Activated T-cell treated with anti-CD3 and anti-CD28 coated beads, Interleukin-2, amount 50 U/mL, for 72 hours (primary cell): ENCODE data around the gene CLHC1. TPM values are rescaled to one million over a fixed set of nuclear protein-coding genes. Genes with fewer than 3 reads are reported as not detected.
A peak's percentile ranks its signal among the peaks of the same experiment; 100 is the strongest.
"Not testable (repeated sequence)": the region's sequence is repeated elsewhere in the genome, so short reads cannot be mapped to it uniquely, and the experiment has no call there.

Source experiments
- ATAC-seq, 2 donors: fragments of 150-1000 bp; cut with Tn5 transposase; replicated peaks in 1 of 2; 2 replicates each; pipeline ENCODE4 v1.10.0; 2021; ENCODE audit warnings: moderate library complexity in 2 of 2, mild to moderate bottlenecking in 1 of 2
- DNase-seq, 2 donors: peaks; one replicate each; pipeline ENCODE4 v3.0.0; 2021 to 2022; ENCODE audit warnings: mixed read lengths in 1 of 2
- H3K27ac Mint-ChIP-seq: one replicate; pipeline ENCODE4 v1.8.0; 2022; ENCODE audit warnings: mild to moderate bottlenecking, moderate library complexity, mixed read lengths
- H3K27me3 Mint-ChIP-seq: one replicate; pipeline ENCODE4 v1.8.0; 2022; ENCODE audit warnings: low read depth, mixed read lengths
- H3K36me3 Mint-ChIP-seq, 2 donors: one replicate each; pipeline ENCODE4 v1.8.0; 2022; ENCODE audit warnings: mixed read lengths in 2 of 2, mild to moderate bottlenecking in 1 of 2; ENCODE audit not compliant: insufficient read depth in 2 of 2
- H3K4me1 Mint-ChIP-seq: one replicate; pipeline ENCODE4 v1.8.0; 2022; ENCODE audit warnings: low read depth, mixed read lengths
- H3K4me3 Mint-ChIP-seq, 2 donors: one replicate each; pipeline ENCODE4 v1.8.0; 2022; ENCODE audit warnings: mild to moderate bottlenecking in 2 of 2, mixed read lengths in 2 of 2, moderate library complexity in 2 of 2
- H3K9me3 Mint-ChIP-seq, 2 donors: one replicate each; pipeline ENCODE4 v1.8.0; 2022; ENCODE audit warnings: mixed read lengths in 2 of 2
- total RNA-seq, 2 donors: library from RNA; stranded (reverse); gene quantifications; one replicate each; pipeline ENCODE4 v1.2.3, GENCODE V29; 2022

The CLHC1 gene
- total RNA-seq, 2 donors from 2014 or later = 12.3 to 15.5 TPM

- ATAC-seq = no peak
- Mint-ChIP-seq H3K4me1 (no peaks in the 10 kb centered on the region), H3K4me3 (no peak overlapping the region), H3K27me3 (no peaks in the 10 kb centered on the region), H3K36me3 (peaks cover 5 to 16% of the 10 kb centered on the region in 2 donors), H3K27ac (peak overlapping the region; percentile 86), H3K9me3 (no peaks in the 10 kb centered on the region)
- DNase-seq = no peak
Measured at GRCh38 chr2:55245411-55245810, 13.3 kb upstream of the CLHC1 start.

- DNase-seq (no peak), ATAC-seq (no peak)
- Mint-ChIP-seq H3K36me3 (peaks cover 5 to 12% of the 10 kb centered on the region in 2 donors), H3K9me3 (no peaks in the 10 kb centered on the region), H3K4me1 (no peaks in the 10 kb centered on the region), H3K27ac (no peak overlapping the region), H3K27me3 (no peaks in the 10 kb centered on the region), H3K4me3 (no peak overlapping the region)
Measured at GRCh38 chr2:55242617-55243016, 10.5 kb upstream of the CLHC1 start.

DNA sequence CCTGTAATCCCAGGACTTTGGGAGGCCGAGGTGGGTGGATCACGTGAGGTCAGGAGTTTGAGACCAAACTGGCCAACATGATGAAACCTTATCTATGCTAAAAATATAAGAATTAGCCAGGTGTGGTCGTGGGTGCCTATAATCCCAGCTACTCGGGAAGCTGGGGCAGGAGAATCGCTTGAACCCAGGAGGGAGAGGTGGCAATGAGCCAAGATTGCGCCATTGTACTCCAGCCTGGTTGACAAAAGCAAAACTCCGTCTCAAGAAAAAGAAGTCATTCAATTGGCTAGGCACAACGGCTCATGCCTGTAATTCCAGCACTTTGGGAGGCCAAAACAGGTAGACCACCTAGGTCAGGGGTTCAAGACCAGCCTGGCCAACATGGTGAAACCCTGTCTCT is 9.5 kb upstream of the CLHC1 start:
- H3K27me3 Mint-ChIP-seq, H3K4me3 Mint-ChIP-seq, H3K4me1 Mint-ChIP-seq, H3K36me3 Mint-ChIP-seq, ATAC-seq, H3K9me3 Mint-ChIP-seq, H3K27ac Mint-ChIP-seq, DNase-seq: not testable (repeated sequence)

- DNase-seq = no peak
- Mint-ChIP-seq H3K9me3 (no peaks in the 10 kb centered on the region), H3K4me1 (peaks cover 11% of the 10 kb centered on the region), H3K27ac (no peak overlapping the region), H3K36me3 (peaks cover 5 to 20% of the 10 kb centered on the region in 2 donors), H3K4me3 (no peak overlapping the region), H3K27me3 (no peaks in the 10 kb centered on the region)
- no peak for ATAC-seq
Measured at GRCh38 chr2:55239656-55240222, 7.6 kb upstream of the CLHC1 start.

DNA sequence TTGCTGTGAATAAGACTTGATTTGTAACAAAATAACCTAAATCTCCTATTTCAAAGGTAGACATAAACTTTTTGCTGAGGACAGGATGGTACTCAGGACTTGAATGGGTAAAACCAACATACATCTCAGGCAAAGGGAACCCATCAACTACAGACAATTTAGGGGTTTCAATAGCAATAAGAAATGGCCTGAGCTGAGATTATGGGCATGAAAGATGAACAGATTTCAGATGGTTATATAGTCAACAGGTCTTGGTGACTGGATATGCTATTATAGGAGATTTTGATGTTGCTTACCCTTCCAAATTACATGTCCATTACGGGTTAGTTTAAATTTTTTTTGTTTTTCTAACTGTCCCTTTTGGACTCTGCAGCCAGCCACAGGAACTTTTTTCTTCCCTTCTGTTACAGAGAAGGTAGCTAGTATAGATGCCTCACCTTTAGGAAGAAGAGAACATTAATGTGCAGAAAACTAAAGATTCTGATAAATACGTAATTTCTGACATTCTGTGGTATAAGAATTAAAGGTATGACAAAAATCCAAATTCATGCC is 5.0 kb upstream of the CLHC1 start:
- no peak overlapping the region for H3K27ac Mint-ChIP-seq
- peaks cover 11 to 37% of the 10 kb centered on the region in 2 donors for H3K36me3 Mint-ChIP-seq
- ATAC-seq (no peak), DNase-seq (no peak)
- peaks cover 28% of the 10 kb centered on the region for H3K4me1 Mint-ChIP-seq
- H3K9me3 Mint-ChIP-seq = no peaks in the 10 kb centered on the region
- H3K27me3 Mint-ChIP-seq = no peaks in the 10 kb centered on the region
- no peak overlapping the region for H3K4me3 Mint-ChIP-seq

- DNase-seq = no peak
- Mint-ChIP-seq H3K27ac (peak overlapping the region; percentile 94), H3K4me3 (peak overlapping the region in 1 of 2 donors; percentile 95), H3K4me1 (peaks cover 35% of the 10 kb centered on the region), H3K9me3 (no peaks in the 10 kb centered on the region), H3K27me3 (no peaks in the 10 kb centered on the region), H3K36me3 (peaks cover 14 to 38% of the 10 kb centered on the region in 2 donors)
- ATAC-seq = no peak
Measured at GRCh38 chr2:55235724-55236538, 3.8 kb upstream of the CLHC1 start.

- no peak for ATAC-seq
- peak overlapping the region; percentile 95 to 99 for H3K4me3 Mint-ChIP-seq
- peaks cover 12 to 36% of the 10 kb centered on the region in 2 donors for H3K36me3 Mint-ChIP-seq
- no peak for DNase-seq
- peak overlapping the region; percentile 99 for H3K27ac Mint-ChIP-seq
- no peaks in the 10 kb centered on the region for H3K27me3 Mint-ChIP-seq
- no peaks in the 10 kb centered on the region for H3K9me3 Mint-ChIP-seq
- H3K4me1 Mint-ChIP-seq = peaks cover 58% of the 10 kb centered on the region
Measured at GRCh38 chr2:55233658-55233940, 1.5 kb upstream of the CLHC1 start.

DNA sequence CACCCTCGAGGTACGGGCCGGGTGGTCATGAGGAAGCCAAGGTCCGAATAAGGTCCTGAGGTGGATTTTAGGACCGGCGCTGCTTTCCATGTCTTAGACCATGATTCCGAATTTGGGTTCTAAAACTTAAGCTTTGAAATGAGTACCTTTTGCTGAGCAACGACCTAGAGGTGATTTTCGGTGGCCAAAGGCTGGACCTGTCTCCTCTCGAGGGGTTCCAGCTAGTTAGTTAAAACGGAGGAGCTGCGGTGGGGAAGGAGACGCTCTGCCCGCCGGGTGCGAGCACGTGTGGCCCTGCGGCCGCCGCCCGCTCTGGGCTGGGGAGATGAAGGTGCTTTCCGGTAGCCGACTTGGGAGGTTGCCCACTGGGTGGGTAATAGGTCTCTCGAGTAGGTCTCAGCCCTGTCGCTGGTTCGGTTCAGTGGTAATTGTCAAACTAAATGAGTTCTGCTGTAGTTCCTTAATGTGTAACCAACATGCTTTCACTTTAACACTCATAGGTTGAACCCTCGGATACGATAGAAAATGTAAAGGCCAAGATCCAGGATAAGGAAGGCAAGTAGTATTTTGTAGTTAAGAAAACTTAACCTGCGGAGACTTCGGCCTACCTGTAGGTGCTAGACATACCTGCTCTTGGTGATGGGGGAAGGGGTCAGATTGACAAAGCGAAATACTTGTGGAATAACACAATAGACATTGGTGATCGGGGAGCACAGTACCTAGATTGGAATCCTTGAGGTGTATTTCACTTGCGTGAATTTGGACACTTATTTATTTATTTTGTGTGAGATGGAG is 967 bp upstream of the CLHC1 start:
- Mint-ChIP-seq H3K9me3 (no peaks in the 10 kb centered on the region), H3K4me3 (peak overlapping the region; percentile 95 to 99), H3K4me1 (peaks cover 64% of the 10 kb centered on the region), H3K27me3 (no peaks in the 10 kb centered on the region), H3K27ac (peak overlapping the region; percentile 99), H3K36me3 (peaks cover 13 to 36% of the 10 kb centered on the region in 2 donors)
- peak; percentile 63 to 71 for DNase-seq
- peak; percentile 45 to 56 for ATAC-seq

DNA sequence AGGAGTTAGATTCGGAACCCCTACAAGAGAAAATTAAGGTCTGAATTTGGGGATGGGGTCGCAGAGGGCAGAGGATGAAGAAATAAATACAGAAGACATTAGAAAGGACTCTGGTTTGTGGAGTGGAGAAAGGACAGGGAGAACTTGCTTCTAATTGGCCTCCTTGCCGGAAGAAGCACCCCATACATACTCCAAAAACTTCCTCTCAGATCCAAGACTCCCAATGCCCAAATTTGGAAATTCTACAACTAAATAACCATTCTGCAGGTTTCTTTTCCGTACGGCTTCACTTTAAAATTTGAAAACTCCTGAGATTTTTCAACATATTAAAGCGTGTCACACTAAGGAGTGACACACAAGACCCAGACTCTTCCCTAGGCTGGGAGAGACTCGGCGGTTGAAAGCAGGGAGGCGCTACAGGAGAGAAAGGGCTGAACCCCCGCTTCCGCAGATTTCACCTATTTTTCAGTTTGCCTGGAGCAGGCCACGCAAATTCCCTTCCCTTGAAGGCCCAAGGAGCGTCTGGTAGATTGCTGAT is 478 bp downstream of the CLHC1 start:
- H3K27ac Mint-ChIP-seq = peak overlapping the region; percentile 99
- ATAC-seq (peak in 1 of 2 donors; percentile 18), DNase-seq (no peak)
- H3K4me1 Mint-ChIP-seq = peaks cover 70% of the 10 kb centered on the region
- no peaks in the 10 kb centered on the region for H3K27me3 Mint-ChIP-seq
- peak overlapping the region; percentile 95 to 99 for H3K4me3 Mint-ChIP-seq
- H3K36me3 Mint-ChIP-seq = peaks cover 16 to 36% of the 10 kb centered on the region in 2 donors
- no peaks in the 10 kb centered on the region for H3K9me3 Mint-ChIP-seq

DNA sequence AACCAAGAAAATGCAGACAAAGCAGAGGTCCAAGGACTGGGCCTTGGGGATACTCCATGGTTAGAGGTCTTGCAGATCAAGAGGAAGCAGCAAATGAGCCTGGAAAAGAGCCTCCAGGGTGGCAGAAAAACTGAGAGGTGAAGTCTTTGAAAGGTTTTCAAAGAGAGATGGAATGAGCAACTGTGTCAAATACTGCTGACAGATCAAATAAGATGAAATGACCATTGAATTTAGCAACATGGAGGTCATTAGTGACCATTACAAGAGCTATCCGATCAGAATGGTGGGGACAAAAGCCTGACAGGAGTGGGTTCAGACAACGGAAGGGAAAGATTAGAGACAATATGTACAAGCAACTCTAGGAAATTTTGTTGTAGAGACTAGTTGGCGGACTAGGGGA is 1.5 kb downstream of the CLHC1 start:
- no peak for ATAC-seq
- Mint-ChIP-seq H3K27me3 (no peaks in the 10 kb centered on the region), H3K36me3 (peaks cover 16 to 31% of the 10 kb centered on the region in 2 donors), H3K27ac (peak overlapping the region; percentile 99), H3K4me3 (peak overlapping the region; percentile 95 to 99), H3K4me1 (peaks cover 67% of the 10 kb centered on the region), H3K9me3 (no peaks in the 10 kb centered on the region)
- DNase-seq = no peak

- Mint-ChIP-seq H3K27me3 (no peaks in the 10 kb centered on the region), H3K4me3 (no peak overlapping the region), H3K9me3 (no peaks in the 10 kb centered on the region), H3K4me1 (peaks cover 54% of the 10 kb centered on the region), H3K36me3 (peaks cover 12 to 21% of the 10 kb centered on the region in 2 donors), H3K27ac (no peak overlapping the region)
- DNase-seq (no peak), ATAC-seq (no peak)
Measured at GRCh38 chr2:55229221-55229620, 2.9 kb downstream of the CLHC1 start.

GRCh38 chr2:55228226-55228563 is 3.9 kb downstream of the CLHC1 start:
- peaks cover 10 to 13% of the 10 kb centered on the region in 2 donors for H3K36me3 Mint-ChIP-seq
- H3K4me3 Mint-ChIP-seq = peak overlapping the region; percentile 13 to 50
- H3K27ac Mint-ChIP-seq = peak overlapping the region; percentile 33
- ATAC-seq (no peak), DNase-seq (no peak)
- no peaks in the 10 kb centered on the region for H3K27me3 Mint-ChIP-seq
- no peaks in the 10 kb centered on the region for H3K9me3 Mint-ChIP-seq
- peaks cover 44% of the 10 kb centered on the region for H3K4me1 Mint-ChIP-seq
